ENCODE measurements around the gene NOS2. TPM values are rescaled to one million over a fixed set of nuclear protein-coding genes. Genes with fewer than 3 reads are reported as not detected.
"Not testable (repeated sequence)": the region's sequence is repeated elsewhere in the genome, so short reads cannot be mapped to it uniquely, and the experiment has no call there.

Gene NOS2
- polyA plus RNA-seq, 1 experiment: not detected

GRCh38 chr17:27766438-27766837 is 33.9 kb downstream of the NOS2 start:
- no peak overlapping the region for H3K4me3 ChIP-seq (ENCODE audit: low read depth, low read length)
- POLR2A ChIA-PET: no interaction called here
- DNase-seq (ENCODE audit: low read depth, low spot score): no peak
- no peaks in the 10 kb centered on the region for H3K9me3 ChIP-seq (ENCODE audit: control insufficient read depth, insufficient read depth, low read length)
- H3K27ac ChIP-seq (ENCODE audit: low read depth, low read length): no peak overlapping the region
- TF ChIP-seq, protein P1, sequence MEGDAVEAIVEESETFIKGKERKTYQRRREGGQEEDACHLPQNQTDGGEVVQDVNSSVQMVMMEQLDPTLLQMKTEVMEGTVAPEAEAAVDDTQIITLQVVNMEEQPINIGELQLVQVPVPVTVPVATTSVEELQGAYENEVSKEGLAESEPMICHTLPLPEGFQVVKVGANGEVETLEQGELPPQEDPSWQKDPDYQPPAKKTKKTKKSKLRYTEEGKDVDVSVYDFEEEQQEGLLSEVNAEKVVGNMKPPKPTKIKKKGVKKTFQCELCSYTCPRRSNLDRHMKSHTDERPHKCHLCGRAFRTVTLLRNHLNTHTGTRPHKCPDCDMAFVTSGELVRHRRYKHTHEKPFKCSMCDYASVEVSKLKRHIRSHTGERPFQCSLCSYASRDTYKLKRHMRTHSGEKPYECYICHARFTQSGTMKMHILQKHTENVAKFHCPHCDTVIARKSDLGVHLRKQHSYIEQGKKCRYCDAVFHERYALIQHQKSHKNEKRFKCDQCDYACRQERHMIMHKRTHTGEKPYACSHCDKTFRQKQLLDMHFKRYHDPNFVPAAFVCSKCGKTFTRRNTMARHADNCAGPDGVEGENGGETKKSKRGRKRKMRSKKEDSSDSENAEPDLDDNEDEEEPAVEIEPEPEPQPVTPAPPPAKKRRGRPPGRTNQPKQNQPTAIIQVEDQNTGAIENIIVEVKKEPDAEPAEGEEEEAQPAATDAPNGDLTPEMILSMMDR (IDR thresholded peaks at IDR 0.05; ENCODE audit: low read depth, low read length): no peak
- no peaks in the 10 kb centered on the region for H3K27me3 ChIP-seq (ENCODE audit: control insufficient read depth, insufficient read depth, low read length)
- CTCF ChIA-PET: interaction anchor here (1.0 kb wide), 1 partner anchor 113 kb away, joined by 4 read pairs; no protein-coding TSS in a partner anchor

GRCh38 chr17:27765353-27765752 is 35.0 kb downstream of the NOS2 start:
- ChIA-PET POLR2A (no interaction called here), CTCF (no interaction called here)
- Histone ChIP-seq H3K27ac (ENCODE audit: low read depth, low read length) (no peak overlapping the region), H3K4me3 (ENCODE audit: low read depth, low read length) (no peak overlapping the region), H3K9me3 (ENCODE audit: control insufficient read depth, insufficient read depth, low read length) (no peaks in the 10 kb centered on the region), H3K27me3 (ENCODE audit: control insufficient read depth, insufficient read depth, low read length) (no peaks in the 10 kb centered on the region)
- no peak for DNase-seq (ENCODE audit: low read depth, low spot score)
- TF ChIP-seq, protein P1 (IDR thresholded peaks at IDR 0.05; ENCODE audit: low read depth, low read length): no peak

DNA sequence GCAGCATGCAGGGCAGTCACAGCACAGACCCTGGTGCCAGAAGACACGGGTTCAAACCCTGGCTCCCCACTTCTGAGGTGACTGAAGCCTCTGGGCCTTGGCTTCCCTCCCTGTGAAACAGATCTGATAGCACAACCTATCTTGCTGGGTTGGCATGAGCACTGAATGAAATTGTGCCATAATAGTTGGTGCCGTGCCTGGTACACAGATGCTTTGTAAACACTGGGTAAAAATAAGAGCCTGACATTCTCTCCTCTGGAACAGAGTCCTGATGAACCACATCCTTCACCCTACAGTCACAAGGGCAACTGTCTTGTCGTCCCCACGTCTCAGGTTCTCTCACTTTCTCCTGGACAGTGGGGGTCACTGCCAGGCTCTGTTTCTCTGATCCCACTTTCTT is 35.7 kb downstream of the NOS2 start:
- ChIA-PET POLR2A (no interaction called here), CTCF (no interaction called here)

GRCh38 chr17:27762527-27763305 is 37.6 kb downstream of the NOS2 start:
- peaks cover 2% of the 10 kb centered on the region for H3K27me3 ChIP-seq (ENCODE audit: control insufficient read depth, insufficient read depth, low read length)
- CTCF ChIA-PET: interaction anchor here (1.8 kb wide), 1 partner anchor 117 kb away, joined by 8 read pairs; no protein-coding TSS in a partner anchor
- no peaks in the 10 kb centered on the region for H3K9me3 ChIP-seq (ENCODE audit: control insufficient read depth, insufficient read depth, low read length)
- no peak for DNase-seq (ENCODE audit: low read depth, low spot score)
- POLR2A ChIA-PET: no interaction called here
- TF ChIP-seq, protein P1 (IDR thresholded peaks at IDR 0.05; ENCODE audit: low read depth, low read length): no peak
- H3K27ac ChIP-seq (ENCODE audit: low read depth, low read length): no peak overlapping the region
- H3K4me3 ChIP-seq (ENCODE audit: low read depth, low read length): no peak overlapping the region

More for the DNA sequence above, 35.7 kb downstream of the NOS2 start:
- H3K4me3 ChIP-seq (ENCODE audit: low read depth, low read length): no peak overlapping the region
- H3K27me3 ChIP-seq (ENCODE audit: control insufficient read depth, insufficient read depth, low read length): no peaks in the 10 kb centered on the region
- H3K27ac ChIP-seq (ENCODE audit: low read depth, low read length): no peak overlapping the region
- TF ChIP-seq, protein P1 (IDR thresholded peaks at IDR 0.05; ENCODE audit: low read depth, low read length): no peak
- H3K9me3 ChIP-seq (ENCODE audit: control insufficient read depth, insufficient read depth, low read length): no peaks in the 10 kb centered on the region
- DNase-seq (ENCODE audit: low read depth, low spot score): no peak

GRCh38 chr17:27760931-27761330 is 39.4 kb downstream of the NOS2 start:
- POLR2A ChIA-PET; H3K27ac ChIP-seq (ENCODE audit: low read depth, low read length); H3K9me3 ChIP-seq (ENCODE audit: control insufficient read depth, insufficient read depth, low read length); H3K27me3 ChIP-seq (ENCODE audit: control insufficient read depth, insufficient read depth, low read length); DNase-seq (ENCODE audit: low read depth, low spot score); H3K4me3 ChIP-seq (ENCODE audit: low read depth, low read length): not testable (repeated sequence)
- CTCF ChIA-PET: interaction anchor here (0.5 to 3.6 kb wide), 6 partner anchors 8 to 120 kb away, joined by 3 to 84 read pairs (median 8); no protein-coding TSS in a partner anchor

Measured in AG04450 (cell line).